HTERT RPE-1 (cell line): Measurements from ENCODE around the gene ZSWIM6.

ENCODE experiments used
- in situ Hi-C: fragments of 300-500 bp; cut with MboI; formaldehyde crosslinking; loops from 4 replicates; pipeline ENCODE4 v1.14.3; 2020; ENCODE audit warnings: low sequenced_read_pairs

The ZSWIM6 gene

GRCh38 chr5:61472172-61472958 lies 140.3 kb downstream of the ZSWIM6 start:
- in situ Hi-C loops = no loop called here

GRCh38 chr5:61474746-61475145 lies 142.7 kb downstream of the ZSWIM6 start:
- in situ Hi-C loops = no loop called here

- in situ Hi-C loops = no loop called here
These were observed 145.7 kb downstream of the ZSWIM6 start for GRCh38 chr5:61477788-61478187.

GRCh38 chr5:61479850-61480614 lies 148.0 kb downstream of the ZSWIM6 start:
- in situ Hi-C loops = no loop called here

GRCh38 chr5:61482980-61483379 lies 150.9 kb downstream of the ZSWIM6 start:
- in situ Hi-C loops = no loop called here

- in situ Hi-C loops = no loop called here
These were observed 154.4 kb downstream of the ZSWIM6 start for GRCh38 chr5:61486476-61486875.

- in situ Hi-C loops = no loop called here
These were observed 157.5 kb downstream of the ZSWIM6 start for GRCh38 chr5:61489574-61489973.

GRCh38 chr5:61491861-61492260 lies 159.8 kb downstream of the ZSWIM6 start:
- in situ Hi-C loops = no loop called here

- in situ Hi-C loops = no loop called here
These were observed 161.9 kb downstream of the ZSWIM6 start for GRCh38 chr5:61493973-61494372.

GRCh38 chr5:61496446-61496845 lies 164.4 kb downstream of the ZSWIM6 start:
- in situ Hi-C loops = no loop called here

GRCh38 chr5:61496860-61497259 lies 164.8 kb downstream of the ZSWIM6 start:
- in situ Hi-C loops = no loop called here

GRCh38 chr5:61498121-61498520 lies 166.1 kb downstream of the ZSWIM6 start:
- in situ Hi-C loops = no loop called here

- in situ Hi-C loops = no loop called here
These were observed 169.9 kb downstream of the ZSWIM6 start for GRCh38 chr5:61501971-61502370.

GRCh38 chr5:61504143-61504770 lies 172.2 kb downstream of the ZSWIM6 start:
- in situ Hi-C loops = no loop called here

GRCh38 chr5:61505281-61505680 lies 173.2 kb downstream of the ZSWIM6 start:
- in situ Hi-C loops = no loop called here

GRCh38 chr5:61507232-61507631 lies 175.2 kb downstream of the ZSWIM6 start:
- in situ Hi-C loops = no loop called here

- in situ Hi-C loops = no loop called here
These were observed 184.9 kb downstream of the ZSWIM6 start for GRCh38 chr5:61516946-61517345.

- in situ Hi-C loops = no loop called here
These were observed 187.7 kb downstream of the ZSWIM6 start for GRCh38 chr5:61519728-61520277.

- in situ Hi-C loops = no loop called here
These were observed 191.0 kb downstream of the ZSWIM6 start for GRCh38 chr5:61523073-61523472.

- in situ Hi-C loops = no loop called here
These were observed 191.9 kb downstream of the ZSWIM6 start for GRCh38 chr5:61523997-61524396.

GRCh38 chr5:61525512-61526206 lies 193.6 kb downstream of the ZSWIM6 start:
- in situ Hi-C loops = no loop called here
